Neural cell (in vitro differentiated cells): ENCODE data around the gene WDR81. TPM values are rescaled to one million over a fixed set of nuclear protein-coding genes. Genes with fewer than 3 reads are reported as not detected.

Experiments used
- H2AFZ ChIP-seq: fragments of 200-600, 300-800 bp; sonication (generic), shearing (Covaris generic); 2 replicates; pipeline ENCODE4 v1.6.0; 2014; ENCODE audit warnings: low read depth, mild to moderate bottlenecking, antibody characterized with exemption, low read length, moderate library complexity
- H3F3A ChIP-seq: fragments of 200-600 bp; shearing (Covaris generic); 2 replicates; pipeline ENCODE4 v1.6.1; 2016; ENCODE audit warnings: mild to moderate bottlenecking, moderate library complexity, mixed read lengths, antibody characterized with exemption, low read length; ENCODE audit not compliant: insufficient read depth, poor library complexity, severe bottlenecking
- H3K27ac ChIP-seq: fragments of 200-600, 300-800 bp; sonication (generic), shearing (Covaris generic); 2 replicates; pipeline ENCODE4 v1.5.1; 2014; ENCODE audit warnings: mild to moderate bottlenecking, low read length, moderate library complexity
- H3K27me3 ChIP-seq: fragments of 300-800, 200-600 bp; sonication (generic), shearing (Covaris generic); 2 replicates; pipeline ENCODE4 v1.6.0; 2014; ENCODE audit warnings: mild to moderate bottlenecking, low read depth, low read length, moderate library complexity; ENCODE audit not compliant: insufficient read depth
- H3K36me3 ChIP-seq: fragments of 300-800, 200-600 bp; sonication (generic), shearing (Covaris generic); 2 replicates; pipeline ENCODE4 v1.5.1; 2014; ENCODE audit warnings: mild to moderate bottlenecking, antibody characterized with exemption, low read length, moderate library complexity; ENCODE audit not compliant: insufficient read depth
- H3K4me2 ChIP-seq: fragments of 300-800, 200-600 bp; sonication (generic), shearing (Covaris generic); 2 replicates; pipeline ENCODE4 v1.6.0; 2014; ENCODE audit warnings: mild to moderate bottlenecking, low read length
- H3K4me3 ChIP-seq: fragments of 300-800, 200-600 bp; sonication (generic), shearing (Covaris generic); 2 replicates; pipeline ENCODE4 v1.5.1; 2014; ENCODE audit warnings: mild to moderate bottlenecking, low read length, moderate library complexity
- H3K79me2 ChIP-seq: fragments of 200-600 bp; shearing (Covaris generic); replicated peaks from 2 replicates; pipeline ENCODE4 v1.6.0; 2014; ENCODE audit warnings: mild to moderate bottlenecking, low read length, moderate library complexity; ENCODE audit not compliant: insufficient read depth
- H3K9ac ChIP-seq: fragments of 300-800, 200-600 bp; sonication (generic), shearing (Covaris generic); 2 replicates; pipeline ENCODE4 v1.6.1; 2016; ENCODE audit warnings: mild to moderate bottlenecking, low read length, mixed read lengths
- H3K9me2 ChIP-seq: fragments of 200-600 bp; shearing (Covaris generic); 2 replicates; pipeline ENCODE4 v1.6.1; 2016; ENCODE audit warnings: mild to moderate bottlenecking, low read length, mixed read lengths; ENCODE audit not compliant: insufficient read depth
- H3K9me3 ChIP-seq: fragments of 200-600, 300-800 bp; sonication (generic), shearing (Covaris generic); 2 replicates; pipeline ENCODE4 v1.6.1; 2016; ENCODE audit warnings: mild to moderate bottlenecking, mixed run types, low read length, moderate library complexity, mixed read lengths
- H4K20me1 ChIP-seq: fragments of 200-600 bp; shearing (Covaris generic); 2 replicates; pipeline ENCODE4 v1.6.1; 2016; ENCODE audit warnings: mild to moderate bottlenecking, mixed run types; ENCODE audit not compliant: insufficient read depth
- CTCF ChIP-seq: fragments of 450-650 bp; IDR thresholded peaks from 2 replicates; pipeline ENCODE4 v1.5.1; 2014; ENCODE audit warnings: antibody characterized with exemption, mild to moderate bottlenecking, moderate library complexity; ENCODE audit not compliant: poor library complexity, severe bottlenecking
- EP300 ChIP-seq: fragments of 450-650 bp; conservative IDR thresholded peaks from 2 replicates; pipeline ENCODE4 v1.6.1; 2014; ENCODE audit warnings: antibody characterized with exemption, mild to moderate bottlenecking, moderate library complexity; ENCODE audit not compliant: poor library complexity, severe bottlenecking
- EZH2 ChIP-seq: fragments of 200-600, 300-800 bp; shearing (Covaris generic), sonication (generic); IDR thresholded peaks from 2 replicates; pipeline ENCODE4 v1.6.1; 2014; ENCODE audit warnings: antibody characterized with exemption, low read length, borderline replicate concordance, mild to moderate bottlenecking; ENCODE audit not compliant: insufficient read depth, poor library complexity, severe bottlenecking
- MXI1 ChIP-seq: fragments of 450-650 bp; conservative IDR thresholded peaks from 2 replicates; pipeline ENCODE4 v1.6.1; 2014; ENCODE audit warnings: antibody characterized with exemption, mild to moderate bottlenecking; ENCODE audit not compliant: poor library complexity, severe bottlenecking
- POLR2AphosphoS5 ChIP-seq: IDR thresholded peaks from 2 replicates; pipeline ENCODE4 v1.6.1; 2012
- RAD21 ChIP-seq: fragments of 450-650 bp; conservative IDR thresholded peaks from 2 replicates; pipeline ENCODE4 v1.6.1; 2014; ENCODE audit warnings: antibody characterized with exemption, mild to moderate bottlenecking, moderate library complexity
- SMC3 ChIP-seq: fragments of 450-650 bp; conservative IDR thresholded peaks from 2 replicates; pipeline ENCODE4 v1.6.1; 2014; ENCODE audit warnings: antibody characterized with exemption, mild to moderate bottlenecking, moderate library complexity; ENCODE audit not compliant: poor library complexity
- TAF1 ChIP-seq: IDR thresholded peaks from 2 replicates; pipeline ENCODE4 v1.6.1; 2012; ENCODE audit warnings: low read depth
- polyA plus RNA-seq: library from polyadenylated mRNA; depleted of rRNA; stranded (reverse); fragments of >200 nt; gene quantifications from 2 replicates; pipeline ENCODE4 v1.2.3, GENCODE V29; 2014
- TF ChIP-seq, protein P1 (sequence below): IDR thresholded peaks from 2 replicates; pipeline ENCODE4 v1.6.1; 2012; ENCODE audit warnings: borderline replicate concordance

The WDR81 gene
- polyA plus RNA-seq, 1 donor from 2014 or later = 5.4 TPM

DNA sequence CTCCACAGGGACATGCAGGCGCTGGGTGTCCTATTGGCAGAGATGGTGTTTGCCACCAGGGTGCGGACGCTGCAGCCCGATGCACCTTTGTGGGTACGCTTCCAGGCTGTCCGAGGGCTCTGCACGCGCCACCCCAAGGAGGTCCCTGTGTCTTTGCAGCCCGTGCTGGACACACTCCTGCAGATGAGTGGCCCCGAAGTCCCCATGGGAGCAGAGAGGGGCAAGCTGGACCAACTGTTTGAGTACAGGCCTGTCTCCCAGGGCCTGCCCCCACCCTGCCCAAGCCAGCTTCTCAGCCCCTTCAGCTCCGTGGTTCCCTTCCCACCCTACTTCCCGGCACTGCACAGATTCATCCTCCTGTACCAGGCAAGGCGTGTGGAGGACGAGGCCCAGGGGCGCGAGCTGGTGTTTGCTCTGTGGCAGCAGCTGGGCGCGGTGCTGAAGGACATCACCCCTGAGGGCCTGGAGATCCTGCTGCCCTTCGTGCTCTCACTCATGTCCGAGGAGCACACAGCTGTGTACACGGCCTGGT, 2.8 kb downstream of the WDR81 start:
- no peak overlapping the region for H3K4me2 ChIP-seq
- no peak overlapping the region for H3K9ac ChIP-seq
- no peak overlapping the region for H3K27ac ChIP-seq
- TF ChIP-seq, protein P1, sequence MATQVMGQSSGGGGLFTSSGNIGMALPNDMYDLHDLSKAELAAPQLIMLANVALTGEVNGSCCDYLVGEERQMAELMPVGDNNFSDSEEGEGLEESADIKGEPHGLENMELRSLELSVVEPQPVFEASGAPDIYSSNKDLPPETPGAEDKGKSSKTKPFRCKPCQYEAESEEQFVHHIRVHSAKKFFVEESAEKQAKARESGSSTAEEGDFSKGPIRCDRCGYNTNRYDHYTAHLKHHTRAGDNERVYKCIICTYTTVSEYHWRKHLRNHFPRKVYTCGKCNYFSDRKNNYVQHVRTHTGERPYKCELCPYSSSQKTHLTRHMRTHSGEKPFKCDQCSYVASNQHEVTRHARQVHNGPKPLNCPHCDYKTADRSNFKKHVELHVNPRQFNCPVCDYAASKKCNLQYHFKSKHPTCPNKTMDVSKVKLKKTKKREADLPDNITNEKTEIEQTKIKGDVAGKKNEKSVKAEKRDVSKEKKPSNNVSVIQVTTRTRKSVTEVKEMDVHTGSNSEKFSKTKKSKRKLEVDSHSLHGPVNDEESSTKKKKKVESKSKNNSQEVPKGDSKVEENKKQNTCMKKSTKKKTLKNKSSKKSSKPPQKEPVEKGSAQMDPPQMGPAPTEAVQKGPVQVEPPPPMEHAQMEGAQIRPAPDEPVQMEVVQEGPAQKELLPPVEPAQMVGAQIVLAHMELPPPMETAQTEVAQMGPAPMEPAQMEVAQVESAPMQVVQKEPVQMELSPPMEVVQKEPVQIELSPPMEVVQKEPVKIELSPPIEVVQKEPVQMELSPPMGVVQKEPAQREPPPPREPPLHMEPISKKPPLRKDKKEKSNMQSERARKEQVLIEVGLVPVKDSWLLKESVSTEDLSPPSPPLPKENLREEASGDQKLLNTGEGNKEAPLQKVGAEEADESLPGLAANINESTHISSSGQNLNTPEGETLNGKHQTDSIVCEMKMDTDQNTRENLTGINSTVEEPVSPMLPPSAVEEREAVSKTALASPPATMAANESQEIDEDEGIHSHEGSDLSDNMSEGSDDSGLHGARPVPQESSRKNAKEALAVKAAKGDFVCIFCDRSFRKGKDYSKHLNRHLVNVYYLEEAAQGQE = no peak
- TF ChIP-seq RAD21 = no peak
- no peak for TF ChIP-seq EP300
- no peak for TF ChIP-seq MXI1
- TF ChIP-seq EZH2 = no peak
- no peak for TF ChIP-seq CTCF
- TF ChIP-seq TAF1 = no peak
- TF ChIP-seq POLR2AphosphoS5 = no peak
- no peak for TF ChIP-seq SMC3
- no peaks in the 10 kb centered on the region for H4K20me1 ChIP-seq
- H3F3A ChIP-seq = no peaks in the 10 kb centered on the region
- H3K4me3 ChIP-seq = no peak overlapping the region
- no peak overlapping the region for H2AFZ ChIP-seq
- no peaks in the 10 kb centered on the region for H3K79me2 ChIP-seq
- H3K27me3 ChIP-seq = no peaks in the 10 kb centered on the region
- H3K9me3 ChIP-seq = no peaks in the 10 kb centered on the region
- H3K9me2 ChIP-seq = no peaks in the 10 kb centered on the region
- no peaks in the 10 kb centered on the region for H3K36me3 ChIP-seq

DNA sequence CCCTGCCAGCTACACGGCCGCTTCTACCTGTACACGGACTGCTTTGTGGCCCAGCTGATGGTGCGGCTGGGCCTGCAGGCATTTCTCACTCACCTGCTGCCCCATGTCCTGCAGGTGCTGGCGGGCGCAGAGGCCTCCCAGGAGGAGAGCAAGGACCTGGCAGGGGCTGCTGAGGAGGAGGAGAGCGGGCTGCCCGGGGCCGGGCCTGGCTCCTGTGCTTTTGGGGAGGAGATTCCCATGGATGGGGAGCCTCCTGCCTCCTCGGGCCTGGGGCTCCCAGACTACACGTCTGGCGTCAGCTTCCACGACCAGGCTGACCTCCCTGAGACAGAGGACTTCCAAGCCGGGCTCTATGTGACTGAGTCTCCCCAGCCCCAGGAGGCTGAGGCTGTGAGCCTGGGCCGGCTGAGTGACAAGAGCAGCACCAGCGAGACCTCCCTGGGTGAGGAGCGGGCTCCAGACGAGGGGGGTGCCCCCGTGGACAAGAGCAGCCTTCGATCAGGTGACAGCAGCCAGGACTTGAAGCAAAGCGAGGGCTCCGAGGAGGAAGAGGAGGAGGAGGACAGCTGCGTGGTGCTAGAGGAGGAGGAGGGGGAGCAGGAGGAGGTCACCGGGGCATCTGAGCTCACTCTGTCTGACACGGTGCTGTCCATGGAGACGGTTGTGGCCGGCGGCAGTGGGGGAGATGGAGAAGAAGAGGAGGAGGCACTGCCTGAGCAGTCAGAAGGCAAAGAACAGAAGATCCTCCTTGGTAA, 3.5 kb downstream of the WDR81 start:
- Histone ChIP-seq H3K27ac (no peak overlapping the region), H3K4me2 (no peak overlapping the region), H4K20me1 (no peaks in the 10 kb centered on the region), H3K9me2 (no peaks in the 10 kb centered on the region), H3K9ac (no peak overlapping the region), H3K79me2 (no peaks in the 10 kb centered on the region), H3K9me3 (no peaks in the 10 kb centered on the region), H2AFZ (no peak overlapping the region), H3K27me3 (no peaks in the 10 kb centered on the region), H3K4me3 (no peak overlapping the region), H3F3A (no peaks in the 10 kb centered on the region), H3K36me3 (no peaks in the 10 kb centered on the region)
- no peak for TF ChIP-seq CTCF
- no peak for TF ChIP-seq RAD21
- no peak for TF ChIP-seq SMC3
- TF ChIP-seq EZH2 = no peak
- no peak for TF ChIP-seq EP300
- no peak for TF ChIP-seq POLR2AphosphoS5
- no peak for TF ChIP-seq TAF1
- TF ChIP-seq, protein P1 = no peak
- no peak for TF ChIP-seq MXI1
